ENCODE measurements around the gene DHRS13.

DNA sequence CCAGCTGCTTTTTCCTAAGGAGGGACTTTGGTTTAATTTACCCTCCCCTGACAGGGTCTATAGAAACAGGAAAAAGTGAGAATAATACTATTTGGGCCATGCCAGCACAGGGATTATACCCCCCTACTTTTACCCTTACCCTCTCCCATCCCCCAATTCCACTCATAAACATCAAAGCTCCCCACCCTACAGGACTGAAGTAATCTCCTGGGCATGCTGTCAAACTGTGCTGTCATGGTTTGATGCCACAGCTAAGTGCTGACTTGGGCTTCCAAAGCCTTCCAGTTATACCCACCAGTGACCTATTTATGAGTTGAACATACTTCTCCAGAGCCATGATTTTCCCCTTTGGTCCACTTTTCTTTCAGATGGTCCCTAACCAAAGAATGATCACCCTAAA is 35.7 kb upstream of the DHRS13 start:
- TF ChIP-seq POLR2AphosphoS5 (IDR thresholded peaks at IDR 0.05; ENCODE audit: low read depth, low read length) = no peak
- no peak for TF ChIP-seq FOXP2 (optimal IDR thresholded peaks at IDR 0.05; ENCODE audit: borderline replicate concordance, extremely low read depth, extremely low read length, insufficient read depth)
